Measurements from ENCODE around the gene LEAP2.

DNA sequence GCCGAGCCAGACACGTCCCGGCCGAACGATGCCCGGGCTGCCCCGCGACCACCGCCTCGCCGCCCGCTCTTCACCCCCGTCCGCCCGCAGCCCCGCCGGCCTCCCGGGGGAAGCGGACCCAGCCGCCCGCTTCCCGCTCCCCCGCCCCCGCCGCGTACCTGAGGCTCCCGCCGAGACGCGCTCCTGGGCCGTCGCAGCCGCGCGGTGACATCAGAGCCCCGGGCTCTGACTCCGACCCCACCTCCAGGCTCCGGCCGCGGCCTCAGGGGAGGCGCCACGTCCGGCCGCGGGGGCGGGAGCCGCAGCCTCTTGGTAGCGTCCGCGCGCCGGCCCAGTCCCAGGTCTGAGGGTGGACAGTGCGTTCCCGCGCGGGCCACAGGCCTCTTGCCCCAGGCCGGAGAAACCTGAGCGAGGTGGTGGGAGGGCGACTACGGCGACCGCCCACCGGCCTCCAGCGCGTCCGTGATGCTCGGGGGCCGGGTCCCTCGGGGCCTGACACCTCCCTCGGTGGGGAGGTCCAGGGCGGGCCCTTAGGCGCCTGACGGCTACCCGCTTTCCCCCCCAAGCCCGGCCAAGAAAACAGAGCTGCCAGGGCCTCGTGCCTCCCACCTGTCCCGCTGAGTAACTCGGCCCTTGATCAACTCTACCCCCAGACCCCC, 42.9 kb upstream of the LEAP2 start, which contains the start of gene SHROOM1:
- TF ChIP-seq, protein P1, sequence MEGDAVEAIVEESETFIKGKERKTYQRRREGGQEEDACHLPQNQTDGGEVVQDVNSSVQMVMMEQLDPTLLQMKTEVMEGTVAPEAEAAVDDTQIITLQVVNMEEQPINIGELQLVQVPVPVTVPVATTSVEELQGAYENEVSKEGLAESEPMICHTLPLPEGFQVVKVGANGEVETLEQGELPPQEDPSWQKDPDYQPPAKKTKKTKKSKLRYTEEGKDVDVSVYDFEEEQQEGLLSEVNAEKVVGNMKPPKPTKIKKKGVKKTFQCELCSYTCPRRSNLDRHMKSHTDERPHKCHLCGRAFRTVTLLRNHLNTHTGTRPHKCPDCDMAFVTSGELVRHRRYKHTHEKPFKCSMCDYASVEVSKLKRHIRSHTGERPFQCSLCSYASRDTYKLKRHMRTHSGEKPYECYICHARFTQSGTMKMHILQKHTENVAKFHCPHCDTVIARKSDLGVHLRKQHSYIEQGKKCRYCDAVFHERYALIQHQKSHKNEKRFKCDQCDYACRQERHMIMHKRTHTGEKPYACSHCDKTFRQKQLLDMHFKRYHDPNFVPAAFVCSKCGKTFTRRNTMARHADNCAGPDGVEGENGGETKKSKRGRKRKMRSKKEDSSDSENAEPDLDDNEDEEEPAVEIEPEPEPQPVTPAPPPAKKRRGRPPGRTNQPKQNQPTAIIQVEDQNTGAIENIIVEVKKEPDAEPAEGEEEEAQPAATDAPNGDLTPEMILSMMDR (conservative IDR thresholded peaks at IDR 0.05; ENCODE audit: low read depth, low read length): no peak
- no peak for TF ChIP-seq EZH2phosphoT487 (IDR thresholded peaks at IDR 0.05; ENCODE audit: borderline replicate concordance, low read length)
